Fibroblast of lung (primary cell): ENCODE results near the gene APC. TPM values are rescaled to one million over a fixed set of nuclear protein-coding genes. Genes with fewer than 3 reads are reported as not detected.

Experiments used
- DNase-seq, 2 donors: peaks; one replicate each; pipeline versions ENCODE4 v3.0.0 to v3.0.0-alpha.2; 2010; ENCODE audit warnings: low read depth in 2 of 2
- H2AFZ ChIP-seq: 2 replicates; pipeline ENCODE4 v1.5.1; 2012; ENCODE audit warnings: low read length, control low read depth, inconsistent platforms
- H3K27ac ChIP-seq: 2 replicates; pipeline ENCODE4 v1.5.1; 2011; ENCODE audit warnings: low read length, control low read depth; ENCODE audit not compliant: insufficient read depth
- H3K27me3 ChIP-seq: 2 replicates; pipeline ENCODE4 v1.5.1; 2011; ENCODE audit warnings: mild to moderate bottlenecking, low read length; ENCODE audit not compliant: control insufficient read depth, insufficient read depth
- H3K36me3 ChIP-seq: 2 replicates; pipeline ENCODE4 v1.5.1; 2011; ENCODE audit warnings: low read length; ENCODE audit not compliant: control insufficient read depth, insufficient read depth
- H3K4me1 ChIP-seq: 2 replicates; pipeline ENCODE4 v1.5.1; 2011; ENCODE audit warnings: low read length; ENCODE audit not compliant: control insufficient read depth, insufficient read depth; ENCODE audit errors: extremely low read depth
- H3K4me2 ChIP-seq: 2 replicates; pipeline ENCODE4 v1.5.1; 2011; ENCODE audit warnings: low read length, control low read depth; ENCODE audit not compliant: insufficient read depth; ENCODE audit errors: extremely low read depth
- H3K4me3 ChIP-seq, 4 experiments: fragments of 200-600 bp in 1 of 4; sonication (generic) in 1 of 4; replicated peaks in 1 of 4; 2 replicates each; pipeline ENCODE4 v1.5.1; 2011 to 2016; ENCODE audit warnings: low read length in 4 of 4, low read depth in 3 of 4, mild to moderate bottlenecking in 3 of 4, control low read depth in 2 of 4, inconsistent platforms in 1 of 4, mixed read lengths in 1 of 4; ENCODE audit not compliant: insufficient read depth in 1 of 4; ENCODE audit errors: control extremely low read depth in 1 of 4
- H3K79me2 ChIP-seq: 2 replicates; pipeline ENCODE4 v1.5.1; 2012; ENCODE audit warnings: mild to moderate bottlenecking, low read length, inconsistent platforms; ENCODE audit not compliant: control insufficient read depth, insufficient read depth
- H3K9ac ChIP-seq: 2 replicates; pipeline ENCODE4 v1.5.1; 2011; ENCODE audit warnings: mild to moderate bottlenecking, low read length, control low read depth; ENCODE audit not compliant: insufficient read depth
- H3K9me3 ChIP-seq: 2 replicates; pipeline ENCODE4 v1.5.1; 2012; ENCODE audit warnings: low read depth, low read length; ENCODE audit not compliant: control insufficient read depth, insufficient read depth
- H4K20me1 ChIP-seq: 2 replicates; pipeline ENCODE4 v1.5.1; 2011; ENCODE audit warnings: low read length; ENCODE audit not compliant: control insufficient read depth, insufficient read depth; ENCODE audit errors: extremely low read depth
- EZH2 ChIP-seq: IDR thresholded peaks from 2 replicates; pipeline ENCODE4 v1.5.1; 2012; ENCODE audit warnings: low read length, control low read depth, mild to moderate bottlenecking; ENCODE audit errors: missing control alignments
- polyA plus RNA-seq, 2 donors: library from polyadenylated mRNA; depleted of rRNA in 1 of 2; stranded (reverse) in 1 of 2; unstranded in 1 of 2; fragments of >200 nt; gene quantifications; 2 replicates each; pipeline ENCODE4 v1.2.1, GENCODE V29; 2011 to 2012; ENCODE audit warnings: missing spikeins in 1 of 2
- total RNA-seq: library from RNA; depleted of rRNA; stranded (reverse); fragments of >200 nt; gene quantifications from 2 replicates; pipeline ENCODE4 v1.2.1, GENCODE V29; 2014
- TF ChIP-seq, protein P1 (sequence below), 2 donors: IDR thresholded peaks in 1 of 2; conservative IDR thresholded peaks in 1 of 2; 1 replicate in 1 of 2; 2 replicates in 1 of 2; pipeline ENCODE4 v1.5.1; 2011 to 2012; ENCODE audit warnings: low read length in 2 of 2, control low read depth in 1 of 2, inconsistent platforms in 1 of 2, low read depth in 1 of 2, mild to moderate bottlenecking in 1 of 2

APC gene
- total and polyA plus RNA-seq, 2 donors (not counting 1 experiment from before 2014, with no cell fraction given) = 23.6 to 69.9 TPM

DNA sequence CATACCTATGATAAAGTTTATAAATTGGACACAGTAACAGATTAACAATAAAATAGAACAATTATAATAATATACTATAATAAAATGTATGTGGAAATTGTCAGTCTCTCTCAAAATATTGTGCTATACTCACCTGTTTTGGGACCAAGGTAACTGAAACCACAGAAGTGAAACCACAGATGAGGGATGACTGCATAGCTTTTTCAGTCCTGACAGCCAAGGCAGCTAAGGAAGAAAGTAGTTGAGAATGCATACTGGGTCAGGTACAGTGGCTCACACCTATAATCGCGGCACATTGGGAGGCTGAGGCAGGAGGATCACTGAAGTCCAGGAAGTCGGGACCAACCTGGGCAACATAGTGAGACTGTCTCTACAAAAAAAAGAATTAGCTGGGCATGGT, 132.3 kb downstream of the APC start:
- DNase-seq = no peak
- Histone ChIP-seq H3K9me3 (no peaks in the 10 kb centered on the region), H3K27ac (no peak overlapping the region), H3K4me2 (no peak overlapping the region), H2AFZ (no peak overlapping the region), H4K20me1 (no peaks in the 10 kb centered on the region), H3K27me3 (no peaks in the 10 kb centered on the region), H3K79me2 (peaks cover 2% of the 10 kb centered on the region), H3K9ac (no peak overlapping the region), H3K36me3 (peaks cover 12% of the 10 kb centered on the region), H3K4me3 (no peak overlapping the region), H3K4me1 (no peaks in the 10 kb centered on the region)
- no peak for TF ChIP-seq EZH2
- TF ChIP-seq, protein P1, sequence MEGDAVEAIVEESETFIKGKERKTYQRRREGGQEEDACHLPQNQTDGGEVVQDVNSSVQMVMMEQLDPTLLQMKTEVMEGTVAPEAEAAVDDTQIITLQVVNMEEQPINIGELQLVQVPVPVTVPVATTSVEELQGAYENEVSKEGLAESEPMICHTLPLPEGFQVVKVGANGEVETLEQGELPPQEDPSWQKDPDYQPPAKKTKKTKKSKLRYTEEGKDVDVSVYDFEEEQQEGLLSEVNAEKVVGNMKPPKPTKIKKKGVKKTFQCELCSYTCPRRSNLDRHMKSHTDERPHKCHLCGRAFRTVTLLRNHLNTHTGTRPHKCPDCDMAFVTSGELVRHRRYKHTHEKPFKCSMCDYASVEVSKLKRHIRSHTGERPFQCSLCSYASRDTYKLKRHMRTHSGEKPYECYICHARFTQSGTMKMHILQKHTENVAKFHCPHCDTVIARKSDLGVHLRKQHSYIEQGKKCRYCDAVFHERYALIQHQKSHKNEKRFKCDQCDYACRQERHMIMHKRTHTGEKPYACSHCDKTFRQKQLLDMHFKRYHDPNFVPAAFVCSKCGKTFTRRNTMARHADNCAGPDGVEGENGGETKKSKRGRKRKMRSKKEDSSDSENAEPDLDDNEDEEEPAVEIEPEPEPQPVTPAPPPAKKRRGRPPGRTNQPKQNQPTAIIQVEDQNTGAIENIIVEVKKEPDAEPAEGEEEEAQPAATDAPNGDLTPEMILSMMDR (conservative IDR thresholded peaks at IDR 0.05 in 1 of 2, IDR thresholded peaks at IDR 0.05 in 1 of 2; ENCODE audit: low read depth in 1 of 2, low read length in 2 of 2) = no peak

DNA sequence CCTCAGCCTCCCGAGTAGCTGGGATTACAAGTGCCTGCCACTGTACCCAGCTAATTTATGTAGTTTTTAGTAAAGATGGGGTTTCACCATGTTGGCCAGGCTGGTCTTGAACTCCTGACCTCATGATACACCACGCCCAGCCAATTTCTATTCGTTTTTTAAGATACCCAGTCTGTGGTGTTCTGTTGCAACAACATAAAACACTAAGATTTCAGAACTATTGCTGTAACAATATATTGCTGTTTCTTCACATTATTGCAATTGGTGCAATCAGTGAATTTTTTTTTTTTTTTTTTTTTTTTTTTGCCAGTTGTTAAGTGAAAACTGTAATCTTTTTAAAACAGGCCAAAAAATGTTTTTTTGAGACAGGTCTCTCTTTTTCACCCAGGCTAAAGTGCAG, 133.3 kb downstream of the APC start:
- Histone ChIP-seq H3K27me3 (no peaks in the 10 kb centered on the region), H3K4me1 (no peaks in the 10 kb centered on the region), H3K9me3 (no peaks in the 10 kb centered on the region), H2AFZ (no peak overlapping the region), H3K4me2 (no peak overlapping the region), H4K20me1 (no peaks in the 10 kb centered on the region), H3K79me2 (peaks cover 2% of the 10 kb centered on the region), H3K9ac (no peak overlapping the region), H3K4me3 (no peak overlapping the region), H3K36me3 (peaks cover 12% of the 10 kb centered on the region), H3K27ac (no peak overlapping the region)
- no peak for TF ChIP-seq EZH2
- TF ChIP-seq, protein P1 (conservative IDR thresholded peaks at IDR 0.05 in 1 of 2, IDR thresholded peaks at IDR 0.05 in 1 of 2; ENCODE audit: low read depth in 1 of 2, low read length in 2 of 2) = no peak
- peak in 1 of 2 donors; percentile 12 for DNase-seq

DNA sequence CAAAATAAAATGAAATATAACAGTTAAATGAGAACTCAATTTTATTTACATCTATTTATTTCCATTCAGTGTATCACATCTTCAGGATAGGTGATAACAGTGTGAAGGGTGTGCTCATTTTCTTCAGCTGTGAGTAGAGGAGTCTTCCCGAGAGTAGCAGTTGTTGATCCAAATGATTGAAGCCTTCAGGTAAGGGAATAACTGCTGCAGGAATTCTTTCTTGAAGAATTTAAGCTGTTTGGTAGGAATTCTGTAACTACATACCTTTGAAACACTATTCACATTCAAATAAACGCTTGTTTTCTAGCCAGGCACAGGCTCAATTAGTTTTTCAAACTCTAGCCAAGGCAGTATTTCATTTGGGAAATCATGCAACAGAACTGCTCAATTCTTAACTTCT, 138.7 kb downstream of the APC start:
- Histone ChIP-seq H3K4me3 (no peak overlapping the region), H3K4me2 (no peak overlapping the region), H3K4me1 (no peaks in the 10 kb centered on the region), H3K27me3 (no peaks in the 10 kb centered on the region), H3K27ac (no peak overlapping the region), H3K79me2 (no peaks in the 10 kb centered on the region), H3K36me3 (no peaks in the 10 kb centered on the region), H3K9ac (no peak overlapping the region), H2AFZ (no peak overlapping the region), H4K20me1 (no peaks in the 10 kb centered on the region), H3K9me3 (no peaks in the 10 kb centered on the region)
- no peak for TF ChIP-seq EZH2
- TF ChIP-seq, protein P1 (conservative IDR thresholded peaks at IDR 0.05 in 1 of 2, IDR thresholded peaks at IDR 0.05 in 1 of 2; ENCODE audit: low read depth in 1 of 2, low read length in 2 of 2) = no peak
- DNase-seq = no peak
